GM12878 (cell line): Measurements from ENCODE around the gene SCGB1C2. TPM values are rescaled to one million over a fixed set of nuclear protein-coding genes. Genes with fewer than 3 reads are reported as not detected.
"Not testable (repeated sequence)": the region's sequence is repeated elsewhere in the genome, so short reads cannot be mapped to it uniquely, and the experiment has no call there.

ENCODE experiments used
- ATAC-seq: fragments of 200-7000 bp; cut with Tn5 transposase; 3 replicates; pipeline ENCODE4 v1.9.1; 2020; ENCODE audit warnings: mild to moderate bottlenecking, moderate library complexity
- BruUV-seq: library from RNA; stranded (reverse); fragments of 400-500 nt; replicated peaks from 2 replicates; lab custom pipeline; 2021; lab: Mats Ljungman, UMichigan
- CTCF ChIA-PET: fragments of 300-600 bp; sonication (Branson Sonifier 250); formaldehyde crosslinking; extraction: SDS; loops from one replicate; lab custom pipeline; 2021; ENCODE audit warnings: inconsistent platforms; lab: Yijun Ruan, JAX
- POLR2A ChIA-PET: fragments of 350-600 bp; formaldehyde crosslinking; extraction: SDS; loops from one replicate; lab custom pipeline; 2021; ENCODE audit warnings: inconsistent platforms; lab: Charles Lee
- RAD21 ChIA-PET: fragments of 300-600 bp; sonication (Branson Sonifier 250); formaldehyde crosslinking; loops from one replicate; lab custom pipeline; 2023; ENCODE audit warnings: antibody characterized with exemption; ENCODE audit not compliant: unreplicated experiment; lab: Charles Lee
- SMC1A ChIA-PET: fragments of 300-600 bp; sonication (Branson Sonifier 250); formaldehyde crosslinking; loops from one replicate; lab custom pipeline; 2023; ENCODE audit not compliant: unreplicated experiment, uncharacterized antibody; lab: Charles Lee
- DNase-seq: peaks from one replicate; pipeline ENCODE4 v3.0.0-alpha.2; 2011; ENCODE audit warnings: low read depth, low spot score
- FAIRE-seq: peaks from 3 replicates; lab custom pipeline; 2011; peaks lifted over from hg19 to GRCh38; lab: Jason Lieb, UNC
- H2AFZ ChIP-seq: 2 replicates; pipeline ENCODE4 v1.6.0; 2011; ENCODE audit warnings: low read depth, low read length, control low read depth; ENCODE audit not compliant: control insufficient read depth
- H3K27ac ChIP-seq: 2 replicates; pipeline ENCODE4 v1.5.1; 2011; ENCODE audit warnings: control low read depth; ENCODE audit not compliant: control insufficient read depth, insufficient read depth
- H3K27me3 ChIP-seq, 2 experiments: replicated peaks in 1 of 2; 2 replicates each; pipeline versions ENCODE4 v1.6.0 to v1.6.1; 2011; ENCODE audit warnings: low read length in 1 of 2; ENCODE audit not compliant: control insufficient read depth in 2 of 2, insufficient read depth in 2 of 2
- H3K36me3 ChIP-seq, 2 experiments: 2 replicates each; pipeline ENCODE4 v1.5.1; 2011; ENCODE audit warnings: low read length in 1 of 2; ENCODE audit not compliant: control insufficient read depth in 2 of 2, insufficient read depth in 2 of 2
- H3K4me1 ChIP-seq: 2 replicates; pipeline ENCODE4 v1.6.1; 2011; ENCODE audit warnings: mild to moderate bottlenecking, low read length, moderate library complexity, mixed read lengths; ENCODE audit not compliant: control insufficient read depth, insufficient read depth
- H3K4me2 ChIP-seq: 2 replicates; pipeline ENCODE4 v1.6.0; 2011; ENCODE audit warnings: control low read depth; ENCODE audit not compliant: control insufficient read depth, insufficient read depth
- H3K4me3 ChIP-seq: fragments of 200-600 bp; sonication (generic); 2 replicates; pipeline ENCODE4 v1.5.1; 2016
- H3K79me2 ChIP-seq: 2 replicates; pipeline ENCODE4 v1.6.0; 2011; ENCODE audit warnings: low read length; ENCODE audit not compliant: control insufficient read depth, insufficient read depth
- H3K9ac ChIP-seq: 2 replicates; pipeline ENCODE4 v1.8.0; 2011; ENCODE audit warnings: low read length, control low read depth, mixed read lengths; ENCODE audit not compliant: control insufficient read depth, insufficient read depth
- H3K9me3 ChIP-seq: replicated peaks from 3 replicates; pipeline ENCODE4 v1.5.1; 2011; ENCODE audit warnings: mild to moderate bottlenecking, low read length; ENCODE audit not compliant: control insufficient read depth, insufficient read depth
- H4K20me1 ChIP-seq: 2 replicates; pipeline ENCODE4 v1.6.0; 2011; ENCODE audit not compliant: control insufficient read depth, insufficient read depth
- CTCF ChIP-seq, 3 experiments: IDR thresholded peaks in 2 of 3; conservative IDR thresholded peaks in 1 of 3; 2 replicates each; pipeline ENCODE4 v1.5.1; 2011; ENCODE audit warnings: low read depth in 3 of 3, low read length in 3 of 3, mild to moderate bottlenecking in 3 of 3, control low read depth in 2 of 3, moderate library complexity in 2 of 3, inconsistent platforms in 1 of 3, mixed read lengths in 1 of 3; ENCODE audit not compliant: control insufficient read depth in 2 of 3, insufficient read depth in 1 of 3; ENCODE audit errors: extremely low read depth in 1 of 3
- WGBS: methylation state at CpG from one replicate; pipeline ENCODE4 v1.1.6; 2016; ENCODE audit warnings: low lambda C conversion rate; ENCODE audit not compliant: insufficient replicate concordance, insufficient coverage; ENCODE audit errors: missing lambda C conversion rate; 5-methylcytosine and 5-hydroxymethylcytosine counted together
- in situ Hi-C: fragments of 300-500 bp; cut with MboI; formaldehyde crosslinking; loops from 9 replicates; pipeline ENCODE4 v1.14.3; 2018; ENCODE audit warnings: mixed read lengths
- intact Hi-C: fragments of 100-400 bp; cut with micrococcal nuclease; formaldehyde crosslinking; loops from one replicate; pipeline ENCODE4 v1.14.2; 2022; ENCODE audit not compliant: unreplicated experiment
- polyA plus RNA-seq, 11 experiments: library from polyadenylated mRNA; depleted of rRNA in 4 of 11; unstranded in 6 of 11; stranded (reverse) in 5 of 11; fragments of >200 nt; fragmentation: Nextera tagmentation in 4 of 11; fragmentation: Illumina TruSeq in 1 of 11; extraction: Ambion mirVana in 4 of 11; extraction: Trizol in 1 of 11; gene quantifications; 1 replicate in 1 of 11; 2 replicates in 10 of 11; pipeline versions ENCODE4 v1.2.1 to v1.2.3, GENCODE V29; 2011 to 2016; ENCODE audit warnings: inconsistent platforms in 2 of 11, missing spikeins in 2 of 11, low read depth in 1 of 11
- total RNA-seq, 4 experiments: library from RNA; depleted of rRNA in 3 of 4; stranded (reverse); fragments of >200 nt in 3 of 4; fragmentation: Illumina TruSeq in 1 of 4; extraction: Trizol in 1 of 4; gene quantifications; 2 replicates each; pipeline versions ENCODE4 v1.2.1 to v1.2.3, GENCODE V29; 2013 to 2021

SCGB1C2 gene
- total and polyA plus RNA-seq, 10 of the 15 experiments (the other 5 are each of a cell fraction or from before 2014, with no cell fraction given): not detected

GRCh38 chr17:134332-134785, 3.0 kb upstream of the SCGB1C2 start:
- ATAC-seq: peak; percentile 93
- H3K36me3 ChIP-seq, H2AFZ ChIP-seq, in situ Hi-C loops, intact Hi-C loops, H3K9me3 ChIP-seq, H3K9ac ChIP-seq, H4K20me1 ChIP-seq, DNase-seq, H3K27ac ChIP-seq, POLR2A ChIA-PET, H3K4me3 ChIP-seq, BruUV-seq, H3K4me2 ChIP-seq, SMC1A ChIA-PET, H3K4me1 ChIP-seq: not testable (repeated sequence)
- WGBS: 71% methylated on average over 6 of the region's 25 CpGs
- TF ChIP-seq CTCF (IDR thresholded peaks at IDR 0.05 in 2 of 3, conservative IDR thresholded peaks at IDR 0.05 in 1 of 3; ENCODE audit: control insufficient read depth in 2 of 3, extremely low read depth in 1 of 3, insufficient read depth in 1 of 3, low read depth in 3 of 3, low read length in 3 of 3): 0 out of 6 replicates have a peak, but pooled peaks of 2 of the 3 experiments have one; percentile 7
- TF ChIP-seq, all 136 proteins: peak for 1; not testable (repeated sequence) for 135
- H3K27me3 ChIP-seq, CTCF ChIA-PET, FAIRE-seq, RAD21 ChIA-PET, H3K79me2 ChIP-seq: not testable (repeated sequence)

GRCh38 chr17:135022-135421, 2.3 kb upstream of the SCGB1C2 start:
- SMC1A ChIA-PET, in situ Hi-C loops: not testable (repeated sequence)

GRCh38 chr17:135895-136294, 1.5 kb upstream of the SCGB1C2 start:
- BruUV-seq, H4K20me1 ChIP-seq, H3K27ac ChIP-seq, H3K9me3 ChIP-seq, H3K9ac ChIP-seq, FAIRE-seq, intact Hi-C loops, POLR2A ChIA-PET, RAD21 ChIA-PET, H3K79me2 ChIP-seq, CTCF ChIA-PET, H3K36me3 ChIP-seq, H3K4me2 ChIP-seq, SMC1A ChIA-PET, H3K27me3 ChIP-seq, H2AFZ ChIP-seq, H3K4me3 ChIP-seq, in situ Hi-C loops, DNase-seq, H3K4me1 ChIP-seq: not testable (repeated sequence)
- ATAC-seq: peak; percentile 41; the same call in 2 of the 3 replicates
- WGBS: no CpG with 5 or more reads among the region's 1 CpG

More at GRCh38 chr17:135022-135421, 2.3 kb upstream of the SCGB1C2 start:
- H3K36me3 ChIP-seq, H3K27ac ChIP-seq, FAIRE-seq, H3K27me3 ChIP-seq, RAD21 ChIA-PET, H3K4me2 ChIP-seq, intact Hi-C loops, H3K4me1 ChIP-seq, DNase-seq, ATAC-seq, H4K20me1 ChIP-seq, BruUV-seq, H3K9ac ChIP-seq, H3K4me3 ChIP-seq, CTCF ChIA-PET, H3K79me2 ChIP-seq, H2AFZ ChIP-seq, H3K9me3 ChIP-seq, POLR2A ChIA-PET: not testable (repeated sequence)
- WGBS: 92% methylated on average over 6 of the region's 6 CpGs
